Activated CD4-positive, alpha-beta T cell treated with anti-CD3 and anti-CD28 coated beads, Interleukin-2, amount 50 U/mL, for 48 hours (primary cell): ENCODE measurements around the gene CAPZB.
"Not testable (repeated sequence)": the region's sequence is repeated elsewhere in the genome, so short reads cannot be mapped to it uniquely, and the experiment has no call there.

Experiments used
- DNase-seq, 2 experiments: peaks; one replicate each; pipeline ENCODE4 v3.0.0-alpha.2; 2020

CAPZB gene

GRCh38 chr1:19485362-19486187 is at the start of gene CAPZB:
CAPZB (minus strand) TSS chr1:19485539; CDS start chr1:19485438, 101 bp downstream.
- DNase-seq: peak; percentile 94 to 95

GRCh38 chr1:19534281-19534680 is 48.9 kb upstream of the CAPZB start:
- DNase-seq: no peak

- no peak for DNase-seq
These were observed 48.3 kb upstream of the CAPZB start for GRCh38 chr1:19533626-19534025.

- no peak for DNase-seq
These were observed 47.2 kb upstream of the CAPZB start for GRCh38 chr1:19532519-19532918.

- no peak for DNase-seq
These were observed 44.3 kb upstream of the CAPZB start for GRCh38 chr1:19529664-19530063.

- DNase-seq: no peak
These were observed 43.1 kb upstream of the CAPZB start for GRCh38 chr1:19528438-19528837.

GRCh38 chr1:19525607-19526545 is 40.5 kb upstream of the CAPZB start:
- no peak for DNase-seq

GRCh38 chr1:19524791-19525190 is 39.5 kb upstream of the CAPZB start:
- no peak for DNase-seq

- not testable (repeated sequence) for DNase-seq
These were observed 37.2 kb upstream of the CAPZB start for GRCh38 chr1:19522570-19522969.

GRCh38 chr1:19521411-19521810 is 36.1 kb upstream of the CAPZB start:
- no peak for DNase-seq

GRCh38 chr1:19517017-19517416 is 31.7 kb upstream of the CAPZB start:
- DNase-seq: no peak

- no peak for DNase-seq
These were observed 29.9 kb upstream of the CAPZB start for GRCh38 chr1:19515201-19515600.

GRCh38 chr1:19514391-19514831 is 29.1 kb upstream of the CAPZB start:
- DNase-seq: no peak

- DNase-seq: no peak
These were observed 27.2 kb upstream of the CAPZB start for GRCh38 chr1:19512545-19512944.

- DNase-seq: no peak
These were observed 25.8 kb upstream of the CAPZB start for GRCh38 chr1:19511116-19511515.

GRCh38 chr1:19509647-19510046 is 24.3 kb upstream of the CAPZB start:
- DNase-seq: not testable (repeated sequence)

GRCh38 chr1:19507516-19507915 is 22.2 kb upstream of the CAPZB start:
- DNase-seq: no peak

GRCh38 chr1:19505693-19506457 is 20.5 kb upstream of the CAPZB start:
- no peak for DNase-seq

GRCh38 chr1:19504796-19505692 is 19.7 kb upstream of the CAPZB start:
- no peak for DNase-seq

- DNase-seq: not testable (repeated sequence)
These were observed 16.9 kb upstream of the CAPZB start for GRCh38 chr1:19502284-19502683.

- not testable (repeated sequence) for DNase-seq
These were observed 14.5 kb upstream of the CAPZB start for GRCh38 chr1:19499887-19500286.

GRCh38 chr1:19497443-19497842 is 12.1 kb upstream of the CAPZB start:
- not testable (repeated sequence) for DNase-seq
